ENCODE results near the gene IKZF2. TPM values are rescaled to one million over a fixed set of nuclear protein-coding genes. Genes with fewer than 3 reads are reported as not detected.

The IKZF2 gene
- total RNA-seq, 1 donor from 2014 or later: 57.0 TPM

- no peak for TF ChIP-seq CTCF (conservative IDR thresholded peaks at IDR 0.05)
- H3K27ac Mint-ChIP-seq: peak overlapping the region; percentile 69
- no peaks in the 10 kb centered on the region for H3K27me3 Mint-ChIP-seq
- no peaks in the 10 kb centered on the region for H3K36me3 Mint-ChIP-seq
- no peak for DNase-seq (ENCODE audit: extremely low spot score, unreplicated experiment)
- peak overlapping the region; percentile 23 for H3K4me3 Mint-ChIP-seq
- H3K9me3 Mint-ChIP-seq: no peaks in the 10 kb centered on the region
- peaks cover 8% of the 10 kb centered on the region for H3K4me1 Mint-ChIP-seq (ENCODE audit: unreplicated experiment)
Observed at GRCh38 chr2:212975333-212975732, 176.1 kb downstream of the IKZF2 start.

- DNase-seq (ENCODE audit: extremely low spot score, unreplicated experiment): no peak
- Mint-ChIP-seq H3K4me3 (peak overlapping the region; percentile 37), H3K9me3 (no peaks in the 10 kb centered on the region), H3K36me3 (no peaks in the 10 kb centered on the region), H3K4me1 (ENCODE audit: unreplicated experiment) (peaks cover 4% of the 10 kb centered on the region), H3K27me3 (no peaks in the 10 kb centered on the region), H3K27ac (peak overlapping the region; percentile 21)
- TF ChIP-seq CTCF (conservative IDR thresholded peaks at IDR 0.05): no peak
Observed at GRCh38 chr2:212974692-212975091, 176.7 kb downstream of the IKZF2 start.

- Mint-ChIP-seq H3K4me3 (no peak overlapping the region), H3K9me3 (no peaks in the 10 kb centered on the region), H3K4me1 (ENCODE audit: unreplicated experiment) (peaks cover 8% of the 10 kb centered on the region), H3K27me3 (no peaks in the 10 kb centered on the region), H3K36me3 (no peaks in the 10 kb centered on the region), H3K27ac (peak overlapping the region; percentile 21)
- no peak for TF ChIP-seq CTCF (conservative IDR thresholded peaks at IDR 0.05)
- DNase-seq (ENCODE audit: extremely low spot score, unreplicated experiment): no peak
Observed at GRCh38 chr2:212973347-212973746, 178.1 kb downstream of the IKZF2 start.

GRCh38 chr2:212970132-212970531, 181.3 kb downstream of the IKZF2 start:
- DNase-seq (ENCODE audit: extremely low spot score, unreplicated experiment): no peak
- Mint-ChIP-seq H3K36me3 (no peaks in the 10 kb centered on the region), H3K27me3 (no peaks in the 10 kb centered on the region), H3K4me1 (ENCODE audit: unreplicated experiment) (peaks cover 13% of the 10 kb centered on the region), H3K27ac (no peak overlapping the region), H3K4me3 (no peak overlapping the region), H3K9me3 (no peaks in the 10 kb centered on the region)
- no peak for TF ChIP-seq CTCF (conservative IDR thresholded peaks at IDR 0.05)

GRCh38 chr2:212968284-212969081, 182.9 kb downstream of the IKZF2 start:
- H3K4me3 Mint-ChIP-seq: peak overlapping the region; percentile 29
- no peaks in the 10 kb centered on the region for H3K27me3 Mint-ChIP-seq
- no peak for DNase-seq (ENCODE audit: extremely low spot score, unreplicated experiment)
- H3K27ac Mint-ChIP-seq: peak overlapping the region; percentile 73
- no peak for TF ChIP-seq CTCF (conservative IDR thresholded peaks at IDR 0.05)
- H3K4me1 Mint-ChIP-seq (ENCODE audit: unreplicated experiment): peaks cover 9% of the 10 kb centered on the region
- H3K9me3 Mint-ChIP-seq: no peaks in the 10 kb centered on the region
- no peaks in the 10 kb centered on the region for H3K36me3 Mint-ChIP-seq
